ENCODE data around the gene PDS5A.
"Not testable (repeated sequence)": the region's sequence is repeated elsewhere in the genome, so short reads cannot be mapped to it uniquely, and the experiment has no call there.

The PDS5A gene

DNA sequence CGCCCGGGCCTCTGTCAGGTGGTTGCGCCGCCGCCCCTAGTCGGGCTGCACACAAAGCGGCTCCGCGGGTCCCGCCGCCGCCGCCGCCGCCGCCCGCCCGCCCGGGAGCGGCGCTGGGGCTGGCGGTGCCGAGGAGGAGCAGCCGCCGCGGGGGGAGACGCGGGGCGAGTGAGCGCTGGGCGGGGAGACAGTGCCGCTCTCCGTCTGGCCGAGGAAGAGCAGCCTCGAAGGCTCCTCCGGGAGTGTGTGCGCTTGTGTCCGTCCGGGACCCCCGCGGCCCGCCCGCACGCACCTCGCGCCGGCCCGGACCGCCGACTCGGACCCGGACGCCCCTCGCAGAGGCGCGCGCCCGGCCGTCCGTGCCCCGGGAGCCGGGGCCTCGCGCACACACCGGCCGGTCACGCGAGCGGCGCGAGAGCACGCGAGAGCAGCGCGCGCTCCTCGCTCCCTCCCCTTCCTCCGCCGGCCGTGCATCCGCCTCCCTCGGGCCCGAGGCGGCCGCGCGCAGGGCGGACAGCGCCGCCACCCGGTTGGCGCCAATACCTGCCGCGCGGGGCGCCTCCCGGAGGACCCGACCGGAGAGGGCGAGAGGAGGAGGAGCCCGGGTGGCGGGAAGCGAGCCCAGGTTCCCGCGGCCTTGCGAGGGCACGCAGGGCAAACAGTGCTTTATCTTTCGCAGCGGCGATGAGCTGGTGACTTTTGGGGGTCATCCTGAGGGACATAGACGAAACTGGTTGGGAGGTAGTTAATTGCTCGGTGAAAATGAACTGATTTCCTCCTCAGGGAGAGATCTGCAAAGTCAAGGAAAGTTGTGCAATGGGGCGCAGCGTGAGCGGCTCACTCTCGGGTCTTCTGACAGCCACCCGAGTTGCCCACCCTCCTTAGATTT lies at the start of gene PDS5A:
TSS of gene PDS5A (minus strand) at position 423 of the 889 bp plus-strand sequence. CDS start 1,334 bp downstream, outside the sequence.
- peak; percentile 79 for DNase-seq (ENCODE audit: low read depth)
- TF ChIP-seq, protein P1, sequence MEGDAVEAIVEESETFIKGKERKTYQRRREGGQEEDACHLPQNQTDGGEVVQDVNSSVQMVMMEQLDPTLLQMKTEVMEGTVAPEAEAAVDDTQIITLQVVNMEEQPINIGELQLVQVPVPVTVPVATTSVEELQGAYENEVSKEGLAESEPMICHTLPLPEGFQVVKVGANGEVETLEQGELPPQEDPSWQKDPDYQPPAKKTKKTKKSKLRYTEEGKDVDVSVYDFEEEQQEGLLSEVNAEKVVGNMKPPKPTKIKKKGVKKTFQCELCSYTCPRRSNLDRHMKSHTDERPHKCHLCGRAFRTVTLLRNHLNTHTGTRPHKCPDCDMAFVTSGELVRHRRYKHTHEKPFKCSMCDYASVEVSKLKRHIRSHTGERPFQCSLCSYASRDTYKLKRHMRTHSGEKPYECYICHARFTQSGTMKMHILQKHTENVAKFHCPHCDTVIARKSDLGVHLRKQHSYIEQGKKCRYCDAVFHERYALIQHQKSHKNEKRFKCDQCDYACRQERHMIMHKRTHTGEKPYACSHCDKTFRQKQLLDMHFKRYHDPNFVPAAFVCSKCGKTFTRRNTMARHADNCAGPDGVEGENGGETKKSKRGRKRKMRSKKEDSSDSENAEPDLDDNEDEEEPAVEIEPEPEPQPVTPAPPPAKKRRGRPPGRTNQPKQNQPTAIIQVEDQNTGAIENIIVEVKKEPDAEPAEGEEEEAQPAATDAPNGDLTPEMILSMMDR (conservative IDR thresholded peaks at IDR 0.05; ENCODE audit: control insufficient read depth, insufficient read depth, low read depth, low read length), result peak; percentile 43
- peak within 1 kb of the TSS; percentile 79 for H3K4me3 ChIP-seq (ENCODE audit: control insufficient read depth, low read depth, low read length)

DNA sequence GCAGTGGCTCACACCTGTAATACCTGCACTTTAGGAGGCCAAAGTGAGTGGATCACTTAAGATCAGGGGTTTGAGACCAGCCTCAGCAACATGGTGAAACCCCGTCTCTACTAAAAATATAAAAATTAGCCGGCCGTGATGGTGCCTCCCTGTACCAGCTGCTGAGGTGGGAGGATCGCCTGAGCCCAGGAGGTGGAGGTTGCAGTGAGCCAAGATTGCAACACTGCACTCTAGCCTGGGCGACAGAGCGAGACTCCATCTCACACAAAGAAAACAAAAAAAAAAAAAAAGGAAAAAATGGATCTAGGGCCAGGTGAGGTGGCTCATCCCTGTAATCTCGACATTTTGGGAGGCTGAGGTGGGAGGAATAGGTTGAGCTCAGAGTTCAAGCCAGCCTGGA lies 46.3 kb upstream of the PDS5A start:
- not testable (repeated sequence) for DNase-seq (ENCODE audit: low read depth); H3K4me3 ChIP-seq (ENCODE audit: control insufficient read depth, low read depth, low read length)

GRCh38 chr4:40021116-40021515 lies 43.4 kb upstream of the PDS5A start:
- not testable (repeated sequence) for DNase-seq (ENCODE audit: low read depth); H3K4me3 ChIP-seq (ENCODE audit: control insufficient read depth, low read depth, low read length)

- TF ChIP-seq, protein P1 (conservative IDR thresholded peaks at IDR 0.05; ENCODE audit: control insufficient read depth, insufficient read depth, low read depth, low read length), result no peak
- H3K4me3 ChIP-seq (ENCODE audit: control insufficient read depth, low read depth, low read length), result no peak overlapping the region
- no peak for DNase-seq (ENCODE audit: low read depth)
Measured at GRCh38 chr4:40020221-40020620, 42.5 kb upstream of the PDS5A start.

DNA sequence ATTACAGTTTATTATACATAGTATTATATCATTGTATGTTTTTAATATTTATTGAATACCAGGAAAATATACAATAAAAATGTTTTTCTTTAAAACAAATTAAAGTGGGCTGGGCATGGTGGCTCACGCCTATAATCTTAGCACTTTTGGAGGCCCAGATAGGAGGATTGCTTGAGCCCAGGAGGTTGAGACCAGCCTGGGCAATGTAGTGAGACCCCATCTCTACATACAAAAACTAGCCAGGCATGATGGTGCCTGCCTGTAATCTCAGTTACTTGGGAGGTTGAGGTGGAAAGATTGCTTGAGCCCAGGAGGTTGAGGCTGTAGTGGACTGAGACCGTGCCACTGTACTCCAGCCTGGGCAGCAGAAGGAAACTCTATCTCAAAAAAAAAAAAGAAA lies 38.3 kb upstream of the PDS5A start:
- no peak for DNase-seq (ENCODE audit: low read depth)
- H3K4me3 ChIP-seq (ENCODE audit: control insufficient read depth, low read depth, low read length), result no peak overlapping the region
- TF ChIP-seq, protein P1 (conservative IDR thresholded peaks at IDR 0.05; ENCODE audit: control insufficient read depth, insufficient read depth, low read depth, low read length), result no peak

- peak; percentile 56 for DNase-seq (ENCODE audit: low read depth)
- H3K4me3 ChIP-seq (ENCODE audit: control insufficient read depth, low read depth, low read length), result no peak overlapping the region
- TF ChIP-seq, protein P1 (conservative IDR thresholded peaks at IDR 0.05; ENCODE audit: control insufficient read depth, insufficient read depth, low read depth, low read length), result no peak
Measured at GRCh38 chr4:40003986-40004385, 26.3 kb upstream of the PDS5A start.

DNA sequence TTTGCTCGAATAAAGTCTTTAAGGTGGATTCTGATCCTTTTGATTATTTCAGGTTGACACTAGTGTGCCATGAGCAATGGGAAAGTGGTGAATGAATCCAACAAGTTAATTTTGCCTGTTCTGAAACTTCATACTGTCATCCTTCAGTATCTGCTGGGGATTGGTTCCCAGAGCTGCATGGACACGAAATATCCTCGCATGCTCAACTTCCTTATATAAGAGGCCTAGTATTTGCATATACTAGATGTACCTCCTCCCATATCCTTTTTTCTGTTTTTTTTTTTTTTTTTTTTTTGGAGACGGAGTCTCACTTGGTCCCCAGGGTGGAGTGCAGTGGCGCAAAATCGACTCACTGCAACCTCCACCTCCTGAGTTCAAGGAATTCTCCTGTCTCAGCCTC lies 23.0 kb upstream of the PDS5A start:
- no peak for DNase-seq (ENCODE audit: low read depth)
- TF ChIP-seq, protein P1 (conservative IDR thresholded peaks at IDR 0.05; ENCODE audit: control insufficient read depth, insufficient read depth, low read depth, low read length), result no peak
- no peak overlapping the region for H3K4me3 ChIP-seq (ENCODE audit: control insufficient read depth, low read depth, low read length)

Data from fibroblast of mammary gland (primary cell).